ENCODE results near the gene CARD11. TPM values are rescaled to one million over a fixed set of nuclear protein-coding genes. Genes with fewer than 3 reads are reported as not detected.

CARD11 gene
- total RNA-seq, 1 donor from 2014 or later, result 11.0 TPM

DNA sequence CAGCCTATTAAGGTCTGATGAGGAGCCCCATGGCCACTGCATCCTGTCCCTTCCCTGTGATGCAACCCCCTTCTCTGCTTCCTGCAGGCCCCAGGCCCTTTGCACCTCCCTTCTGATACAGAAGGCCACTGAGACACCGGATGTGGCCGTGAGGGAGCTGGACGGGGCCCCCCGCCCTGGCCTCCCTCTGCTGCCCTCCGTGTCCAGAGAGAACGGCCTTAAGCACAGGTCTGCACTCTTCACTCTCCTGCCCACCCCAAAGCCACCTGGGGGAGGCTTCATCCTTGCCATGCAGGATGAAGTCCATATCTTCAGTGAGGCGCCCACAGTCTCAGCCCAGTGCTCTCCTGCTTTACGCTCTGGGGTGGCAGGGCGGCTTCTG lies 112.6 kb downstream of the CARD11 start:
- H3K9me3 Mint-ChIP-seq (ENCODE audit: low read depth), result no peaks in the 10 kb centered on the region
- H3K4me1 Mint-ChIP-seq (ENCODE audit: low read depth), result no peaks in the 10 kb centered on the region
- H3K36me3 Mint-ChIP-seq (ENCODE audit: insufficient read depth), result no peaks in the 10 kb centered on the region
- no peak for DNase-seq (ENCODE audit: low spot score, unreplicated experiment)
- H3K4me3 Mint-ChIP-seq (ENCODE audit: low read depth), result no peak overlapping the region
- TF ChIP-seq, protein P1, sequence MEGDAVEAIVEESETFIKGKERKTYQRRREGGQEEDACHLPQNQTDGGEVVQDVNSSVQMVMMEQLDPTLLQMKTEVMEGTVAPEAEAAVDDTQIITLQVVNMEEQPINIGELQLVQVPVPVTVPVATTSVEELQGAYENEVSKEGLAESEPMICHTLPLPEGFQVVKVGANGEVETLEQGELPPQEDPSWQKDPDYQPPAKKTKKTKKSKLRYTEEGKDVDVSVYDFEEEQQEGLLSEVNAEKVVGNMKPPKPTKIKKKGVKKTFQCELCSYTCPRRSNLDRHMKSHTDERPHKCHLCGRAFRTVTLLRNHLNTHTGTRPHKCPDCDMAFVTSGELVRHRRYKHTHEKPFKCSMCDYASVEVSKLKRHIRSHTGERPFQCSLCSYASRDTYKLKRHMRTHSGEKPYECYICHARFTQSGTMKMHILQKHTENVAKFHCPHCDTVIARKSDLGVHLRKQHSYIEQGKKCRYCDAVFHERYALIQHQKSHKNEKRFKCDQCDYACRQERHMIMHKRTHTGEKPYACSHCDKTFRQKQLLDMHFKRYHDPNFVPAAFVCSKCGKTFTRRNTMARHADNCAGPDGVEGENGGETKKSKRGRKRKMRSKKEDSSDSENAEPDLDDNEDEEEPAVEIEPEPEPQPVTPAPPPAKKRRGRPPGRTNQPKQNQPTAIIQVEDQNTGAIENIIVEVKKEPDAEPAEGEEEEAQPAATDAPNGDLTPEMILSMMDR (IDR thresholded peaks at IDR 0.05; ENCODE audit: unreplicated experiment), result no peak
- H3K27me3 Mint-ChIP-seq, result no peaks in the 10 kb centered on the region
- H3K27ac Mint-ChIP-seq, result no peak overlapping the region

DNA sequence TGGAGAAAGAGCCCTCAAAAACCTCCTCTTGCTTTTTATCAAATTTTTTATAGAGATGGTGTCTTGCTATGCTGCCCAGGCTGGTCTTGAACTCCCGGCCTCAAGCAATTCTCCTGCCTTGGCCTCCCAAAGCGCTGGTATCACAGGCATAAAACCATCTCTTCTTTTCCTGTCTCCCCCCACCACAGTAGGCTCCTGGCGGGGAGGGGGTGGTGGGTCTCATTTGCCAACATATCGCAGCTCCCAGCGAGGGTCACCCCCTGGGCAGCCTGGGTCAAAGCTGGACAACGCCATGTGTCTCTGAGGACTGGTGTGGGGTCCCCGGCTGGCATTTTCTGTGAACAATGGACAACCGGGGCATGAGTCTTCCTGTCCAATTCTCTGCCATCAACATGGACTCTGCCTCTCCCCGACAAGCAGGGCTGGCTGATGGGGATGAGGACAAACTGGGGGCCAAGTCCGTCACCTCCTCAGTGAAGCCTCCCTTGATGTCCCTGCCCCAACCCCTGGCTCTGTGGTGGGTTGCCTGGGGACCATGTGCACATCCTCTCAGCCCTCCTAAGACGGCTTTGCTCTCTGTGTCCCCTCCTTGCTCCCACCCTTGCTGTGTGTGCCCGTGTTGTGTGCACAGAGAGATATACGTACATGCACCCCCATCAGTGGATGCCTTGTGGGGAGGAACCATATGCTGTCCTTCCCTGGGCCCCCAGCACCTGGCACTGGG lies 113.2 kb downstream of the CARD11 start:
- TF ChIP-seq, protein P1 (IDR thresholded peaks at IDR 0.05; ENCODE audit: unreplicated experiment), result no peak
- Mint-ChIP-seq H3K27me3 (no peaks in the 10 kb centered on the region), H3K4me3 (ENCODE audit: low read depth) (no peak overlapping the region), H3K36me3 (ENCODE audit: insufficient read depth) (no peaks in the 10 kb centered on the region), H3K27ac (no peak overlapping the region), H3K4me1 (ENCODE audit: low read depth) (no peaks in the 10 kb centered on the region), H3K9me3 (ENCODE audit: low read depth) (no peaks in the 10 kb centered on the region)
- no peak for DNase-seq (ENCODE audit: low spot score, unreplicated experiment)

DNA sequence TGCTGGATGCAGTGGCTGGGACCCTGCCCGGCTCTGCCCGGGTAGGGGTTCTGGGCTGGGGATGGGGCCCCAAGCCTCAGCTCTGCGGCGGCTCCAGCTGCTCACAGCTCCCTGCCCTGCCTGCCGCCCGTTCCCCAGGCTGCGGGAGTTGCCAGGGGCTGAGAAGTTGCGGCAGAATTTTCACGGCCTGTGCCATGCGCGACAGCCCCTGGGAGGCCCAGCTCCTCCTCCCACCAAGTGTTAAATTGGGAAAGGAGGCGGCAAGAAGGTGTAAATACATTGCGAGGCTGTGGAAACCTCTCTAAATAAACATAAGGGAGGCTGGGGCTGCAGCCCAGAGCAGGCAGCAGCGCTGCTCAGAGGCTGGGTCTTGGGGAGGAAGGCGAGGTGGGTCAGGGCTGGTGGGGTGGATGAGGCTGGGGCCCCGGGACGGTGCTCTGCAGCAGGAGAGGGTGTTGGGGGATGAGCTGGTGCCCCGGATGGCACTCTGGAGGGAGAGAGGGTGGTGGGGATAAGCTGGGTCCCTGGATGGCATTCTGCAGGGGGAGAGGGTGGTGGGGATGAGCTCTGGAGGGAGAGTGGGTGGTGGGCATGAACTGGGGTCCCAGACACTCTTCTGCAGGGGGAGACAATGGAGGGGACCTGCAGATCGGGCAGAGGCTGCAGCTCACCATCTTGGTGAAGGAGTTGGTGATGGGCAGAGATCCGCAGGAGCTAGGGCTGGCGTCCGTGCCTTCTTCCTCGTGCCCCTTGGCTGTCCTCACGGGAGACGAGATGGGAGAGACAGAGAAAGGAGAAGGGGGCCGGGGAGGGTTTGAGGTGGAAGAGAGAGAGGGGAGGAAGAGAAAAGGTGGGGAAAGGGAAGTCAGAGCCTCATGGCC lies 114.1 kb downstream of the CARD11 start:
- no peaks in the 10 kb centered on the region for H3K4me1 Mint-ChIP-seq (ENCODE audit: low read depth)
- H3K27ac Mint-ChIP-seq, result no peak overlapping the region
- no peaks in the 10 kb centered on the region for H3K36me3 Mint-ChIP-seq (ENCODE audit: insufficient read depth)
- TF ChIP-seq, protein P1 (IDR thresholded peaks at IDR 0.05; ENCODE audit: unreplicated experiment), result no peak
- no peak for DNase-seq (ENCODE audit: low spot score, unreplicated experiment)
- no peak overlapping the region for H3K4me3 Mint-ChIP-seq (ENCODE audit: low read depth)
- H3K27me3 Mint-ChIP-seq, result no peaks in the 10 kb centered on the region
- no peaks in the 10 kb centered on the region for H3K9me3 Mint-ChIP-seq (ENCODE audit: low read depth)

DNA sequence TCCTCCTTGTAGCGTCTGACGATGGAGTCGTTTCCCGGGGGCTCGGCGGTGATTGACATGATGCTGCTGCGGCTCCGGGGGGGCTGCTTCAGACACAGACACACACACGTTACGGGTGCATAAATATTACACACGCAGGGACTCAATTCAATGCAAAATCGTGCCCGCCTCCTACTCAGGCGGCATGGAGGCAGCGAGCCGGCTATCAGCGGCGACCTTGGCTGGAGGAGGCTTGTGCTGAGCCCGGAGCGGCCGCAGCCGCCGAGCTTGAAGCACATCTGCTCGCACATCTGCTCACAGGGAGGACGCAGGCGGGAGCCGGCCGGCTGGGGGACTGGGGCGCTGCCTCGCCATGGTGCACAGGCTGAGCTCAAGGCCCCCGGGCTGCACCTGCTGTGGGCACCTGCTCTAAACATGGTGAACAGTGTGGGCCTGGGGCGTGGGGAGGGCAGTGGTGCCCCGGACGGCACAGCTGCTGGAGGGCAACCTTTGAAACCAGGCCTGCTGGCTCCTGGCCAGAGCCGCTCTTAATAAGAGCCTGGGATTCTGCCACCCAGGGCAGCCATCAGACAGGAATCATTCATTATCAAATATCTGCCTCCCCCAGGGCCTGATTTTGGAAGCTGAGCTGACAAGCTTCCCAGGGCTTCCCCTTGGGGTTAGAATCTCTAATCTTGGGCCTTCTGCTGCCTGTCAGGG lies 114.9 kb downstream of the CARD11 start:
- H3K36me3 Mint-ChIP-seq (ENCODE audit: insufficient read depth), result no peaks in the 10 kb centered on the region
- no peaks in the 10 kb centered on the region for H3K9me3 Mint-ChIP-seq (ENCODE audit: low read depth)
- DNase-seq (ENCODE audit: low spot score, unreplicated experiment), result no peak
- no peak overlapping the region for H3K4me3 Mint-ChIP-seq (ENCODE audit: low read depth)
- H3K4me1 Mint-ChIP-seq (ENCODE audit: low read depth), result no peaks in the 10 kb centered on the region
- TF ChIP-seq, protein P1 (IDR thresholded peaks at IDR 0.05; ENCODE audit: unreplicated experiment), result no peak
- no peaks in the 10 kb centered on the region for H3K27me3 Mint-ChIP-seq
- no peak overlapping the region for H3K27ac Mint-ChIP-seq

DNA sequence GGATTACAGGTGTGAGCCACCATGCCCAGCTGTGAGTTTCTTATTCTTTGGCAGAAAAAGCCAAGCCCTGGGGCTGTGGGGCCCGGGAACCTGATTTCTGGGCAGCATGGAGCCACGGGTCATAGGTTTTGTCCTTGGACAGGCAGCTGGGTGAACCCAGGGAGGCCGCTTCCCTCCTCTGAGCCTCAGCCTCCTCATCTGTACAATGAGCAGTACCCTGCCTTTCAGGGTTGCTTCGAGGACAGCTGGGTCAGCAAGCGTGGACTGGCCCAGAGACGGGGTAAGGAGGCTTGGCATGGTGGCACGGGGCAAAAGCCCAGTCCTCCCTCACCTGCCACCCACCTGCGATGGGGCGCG lies 115.4 kb downstream of the CARD11 start:
- TF ChIP-seq, protein P1 (IDR thresholded peaks at IDR 0.05; ENCODE audit: unreplicated experiment), result no peak
- no peak for DNase-seq (ENCODE audit: low spot score, unreplicated experiment)
- no peak overlapping the region for H3K4me3 Mint-ChIP-seq (ENCODE audit: low read depth)
- no peaks in the 10 kb centered on the region for H3K4me1 Mint-ChIP-seq (ENCODE audit: low read depth)
- H3K36me3 Mint-ChIP-seq (ENCODE audit: insufficient read depth), result no peaks in the 10 kb centered on the region
- no peaks in the 10 kb centered on the region for H3K9me3 Mint-ChIP-seq (ENCODE audit: low read depth)
- H3K27ac Mint-ChIP-seq, result no peak overlapping the region
- no peaks in the 10 kb centered on the region for H3K27me3 Mint-ChIP-seq

Measured in progenitor cell of endocrine pancreas (in vitro differentiated cells).